A549 treated with AZD9567 at 1 μM for 4 hours (cell line): ENCODE results near the gene B4GALNT2. TPM values are rescaled to one million over a fixed set of nuclear protein-coding genes. Genes with fewer than 3 reads are reported as not detected.

Source experiments
- total RNA-seq: library from RNA; stranded (reverse); fragments of 200-300 nt; extraction: Qiagen RNA extraction; gene quantifications from 5 replicates; pipeline ENCODE4 v1.2.3, GENCODE V29; 2022; ENCODE audit not compliant: insufficient read depth

B4GALNT2 gene, protein sequence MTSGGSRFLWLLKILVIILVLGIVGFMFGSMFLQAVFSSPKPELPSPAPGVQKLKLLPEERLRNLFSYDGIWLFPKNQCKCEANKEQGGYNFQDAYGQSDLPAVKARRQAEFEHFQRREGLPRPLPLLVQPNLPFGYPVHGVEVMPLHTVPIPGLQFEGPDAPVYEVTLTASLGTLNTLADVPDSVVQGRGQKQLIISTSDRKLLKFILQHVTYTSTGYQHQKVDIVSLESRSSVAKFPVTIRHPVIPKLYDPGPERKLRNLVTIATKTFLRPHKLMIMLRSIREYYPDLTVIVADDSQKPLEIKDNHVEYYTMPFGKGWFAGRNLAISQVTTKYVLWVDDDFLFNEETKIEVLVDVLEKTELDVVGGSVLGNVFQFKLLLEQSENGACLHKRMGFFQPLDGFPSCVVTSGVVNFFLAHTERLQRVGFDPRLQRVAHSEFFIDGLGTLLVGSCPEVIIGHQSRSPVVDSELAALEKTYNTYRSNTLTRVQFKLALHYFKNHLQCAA
- total RNA-seq: 0.20 to 0.41 TPM (median 0.39 TPM) in 4 of 5 replicates, not detected in the other

GRCh38 chr17:49132699-49133364, at the start of gene B4GALNT2:
TSS of gene B4GALNT2 (plus strand) at chr17:49132769. CDS start at chr17:49132793, 24 bp downstream.

GRCh38 chr17:49210158-49211029, 77.8 kb downstream of the B4GALNT2 start, which contains the start of the genes ABI3 and GNGT2:
TSS of gene ABI3 (plus strand) at chr17:49210707. CDS start at chr17:49210725, 18 bp downstream.
TSS of gene GNGT2 (minus strand) at chr17:49210574. CDS start at chr17:49207422, 3,152 bp downstream.

Other genes with a start within 250 kb of the B4GALNT2 start
- gene ATP5MC1, start 240.0 kb upstream of the B4GALNT2 start, total RNA-seq: 512 to 698 TPM (median 567 TPM) in 5 replicates
- 118 to 133 TPM (median 123 TPM) in 5 replicates for gene UBE2Z, start 224.4 kb upstream of the B4GALNT2 start, total RNA-seq
- 302 to 331 TPM (median 310 TPM) in 5 replicates for gene SNF8, start 187.9 kb upstream of the B4GALNT2 start, total RNA-seq
- gene GIP, start 164.2 kb upstream of the B4GALNT2 start, total RNA-seq: 3.8 to 5.1 TPM (median 4.3 TPM) in 4 of 5 replicates, not detected in the other
- 70.4 to 79.5 TPM (median 72.2 TPM) in 5 replicates for gene IGF2BP1, start 135.4 kb upstream of the B4GALNT2 start, total RNA-seq
- gene GNGT2, start 77.8 kb downstream of the B4GALNT2 start, total RNA-seq: 0.28 to 0.63 TPM (median 0.53 TPM) in 4 of 5 replicates, not detected in the other
- not detected in 5 replicates for gene ABI3, start 77.9 kb downstream of the B4GALNT2 start, total RNA-seq
- 0.40 to 0.67 TPM (median 0.51 TPM) in 4 of 5 replicates, not detected in the other for gene PHOSPHO1, start 98.0 kb downstream of the B4GALNT2 start, total RNA-seq
- gene ZNF652, start 229.5 kb downstream of the B4GALNT2 start, total RNA-seq: 6.0 to 12.5 TPM (median 7.3 TPM) in 5 replicates